Endothelial cell (in vitro differentiated cells): Measurements from ENCODE around the gene MPP4. TPM values are rescaled to one million over a fixed set of nuclear protein-coding genes. Genes with fewer than 3 reads are reported as not detected.

Experiments
- DNase-seq: peaks from one replicate; pipeline ENCODE4 v3.0.0; 2021; ENCODE audit warnings: low spot score
- H3K27ac Mint-ChIP-seq: one replicate; pipeline ENCODE4 v1.8.0; 2021; ENCODE audit warnings: mixed read lengths, inconsistent platforms; ENCODE audit not compliant: unreplicated experiment
- H3K27me3 Mint-ChIP-seq: one replicate; pipeline ENCODE4 v1.8.0; 2021; ENCODE audit warnings: mild to moderate bottlenecking, moderate library complexity, mixed read lengths, inconsistent platforms; ENCODE audit not compliant: unreplicated experiment
- H3K36me3 Mint-ChIP-seq: one replicate; pipeline ENCODE4 v1.8.0; 2021; ENCODE audit warnings: mild to moderate bottlenecking, low read depth, mixed read lengths, inconsistent platforms; ENCODE audit not compliant: unreplicated experiment
- H3K4me1 Mint-ChIP-seq: one replicate; pipeline ENCODE4 v1.8.0; 2021; ENCODE audit warnings: mild to moderate bottlenecking, mixed read lengths, inconsistent platforms; ENCODE audit not compliant: unreplicated experiment
- H3K4me3 Mint-ChIP-seq: one replicate; pipeline ENCODE4 v1.8.0; 2021; ENCODE audit warnings: mild to moderate bottlenecking, mixed read lengths, inconsistent platforms; ENCODE audit not compliant: unreplicated experiment
- H3K9me3 Mint-ChIP-seq: one replicate; pipeline ENCODE4 v1.8.0; 2021; ENCODE audit warnings: mixed read lengths, inconsistent platforms; ENCODE audit not compliant: unreplicated experiment
- CTCF ChIP-seq: fragments of 200-600 bp; sonication (generic); IDR thresholded peaks from one replicate; pipeline ENCODE4 v1.5.0; 2021; ENCODE audit warnings: antibody characterized with exemption; ENCODE audit not compliant: unreplicated experiment
- total RNA-seq: library from RNA; stranded (reverse); fragmentation: NEBNext Ultra II Directional; extraction: Animal tissue kit (Norgen Biotek cat#: 25700); gene quantifications from one replicate; pipeline ENCODE4 v1.2.1, GENCODE V29; 2021; ENCODE audit not compliant: unreplicated experiment

Gene MPP4
- total RNA-seq, 1 donor from 2014 or later = 0.13 TPM

GRCh38 chr2:201622306-201622970 lies 76.0 kb downstream of the MPP4 start:
- Mint-ChIP-seq H3K27me3 (peaks cover 2% of the 10 kb centered on the region), H3K9me3 (no peaks in the 10 kb centered on the region), H3K4me3 (no peak overlapping the region), H3K27ac (no peak overlapping the region), H3K4me1 (no peaks in the 10 kb centered on the region), H3K36me3 (peaks cover 3% of the 10 kb centered on the region)
- no peak for TF ChIP-seq CTCF
- DNase-seq = no peak

- H3K9me3 Mint-ChIP-seq = no peaks in the 10 kb centered on the region
- no peak for DNase-seq
- peaks cover 2% of the 10 kb centered on the region for H3K27me3 Mint-ChIP-seq
- peaks cover 3% of the 10 kb centered on the region for H3K36me3 Mint-ChIP-seq
- no peak overlapping the region for H3K4me3 Mint-ChIP-seq
- TF ChIP-seq CTCF = no peak
- no peaks in the 10 kb centered on the region for H3K4me1 Mint-ChIP-seq
- no peak overlapping the region for H3K27ac Mint-ChIP-seq
Measured at GRCh38 chr2:201621293-201621999, 77.0 kb downstream of the MPP4 start.

DNA sequence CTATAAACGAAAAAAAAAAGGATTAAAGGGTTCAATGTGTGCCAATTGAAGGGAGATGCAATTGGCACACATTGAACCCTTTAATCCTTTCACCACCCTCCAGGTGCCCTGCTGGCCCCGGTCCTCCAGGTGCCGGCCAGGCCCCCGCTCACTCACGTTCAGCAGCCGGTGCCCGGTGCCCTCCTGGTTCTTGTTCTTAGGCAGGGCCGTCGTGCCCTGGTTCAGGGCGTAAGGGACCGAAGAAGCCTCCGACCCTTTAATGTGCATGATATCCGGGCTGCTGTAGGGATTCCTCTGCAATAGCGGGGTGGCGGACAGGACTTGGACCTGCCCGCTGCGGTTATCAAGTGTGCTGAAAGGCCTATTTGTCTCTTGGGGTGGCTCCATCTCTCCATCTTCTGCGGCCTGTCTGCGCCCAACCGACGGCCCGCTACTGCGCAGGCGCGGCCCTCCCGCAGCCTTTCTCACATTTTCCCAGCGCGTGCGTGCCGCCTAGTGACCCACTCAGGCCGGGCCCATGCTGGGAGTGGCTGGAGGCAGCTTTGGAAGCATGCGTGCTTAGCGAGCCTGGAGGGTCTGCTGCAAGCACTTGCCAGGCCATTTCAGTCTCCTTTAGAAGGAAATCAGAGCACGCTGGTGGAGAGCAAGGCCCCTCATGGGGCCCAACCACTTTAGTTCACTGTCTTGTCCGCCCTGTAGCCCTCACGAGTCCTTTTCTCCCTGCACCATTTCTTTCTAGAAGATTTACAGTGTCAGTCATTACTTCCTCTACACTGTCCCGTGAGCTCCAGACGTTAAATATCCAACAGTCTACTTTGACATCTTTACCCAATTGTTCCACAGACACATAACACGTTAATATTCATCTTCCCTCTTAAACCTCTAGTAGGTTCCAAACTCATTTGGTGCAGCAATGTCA lies 79.4 kb downstream of the MPP4 start:
- H3K36me3 Mint-ChIP-seq = no peaks in the 10 kb centered on the region
- no peaks in the 10 kb centered on the region for H3K9me3 Mint-ChIP-seq
- no peak overlapping the region for H3K27ac Mint-ChIP-seq
- TF ChIP-seq CTCF = no peak
- H3K4me3 Mint-ChIP-seq = no peak overlapping the region
- DNase-seq = peak; percentile 18
- no peaks in the 10 kb centered on the region for H3K4me1 Mint-ChIP-seq
- H3K27me3 Mint-ChIP-seq = peaks cover 2% of the 10 kb centered on the region

DNA sequence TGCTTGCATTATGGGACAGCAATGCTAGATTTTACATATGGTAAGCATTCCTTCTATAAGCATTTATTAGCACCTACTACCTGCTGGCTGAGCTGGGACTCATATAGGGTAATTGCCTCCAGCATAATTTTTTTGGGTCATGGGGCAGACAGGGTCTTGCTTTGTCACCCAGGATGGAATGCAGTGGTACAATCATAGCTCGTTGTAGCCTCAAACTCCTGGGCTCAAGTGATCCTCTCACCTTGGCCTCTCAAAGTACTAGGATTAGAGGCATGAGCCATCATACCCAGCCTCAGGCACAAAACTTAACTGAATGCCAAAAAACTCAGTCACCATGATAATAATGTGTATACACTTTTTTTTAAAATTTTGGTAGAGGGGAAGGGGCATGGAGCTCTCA lies 90.4 kb downstream of the MPP4 start:
- H3K27me3 Mint-ChIP-seq = no peaks in the 10 kb centered on the region
- no peaks in the 10 kb centered on the region for H3K9me3 Mint-ChIP-seq
- H3K36me3 Mint-ChIP-seq = no peaks in the 10 kb centered on the region
- TF ChIP-seq CTCF = no peak
- no peak for DNase-seq
- no peak overlapping the region for H3K4me3 Mint-ChIP-seq
- H3K4me1 Mint-ChIP-seq = no peaks in the 10 kb centered on the region
- no peak overlapping the region for H3K27ac Mint-ChIP-seq
